HG02588 (cell line): Measurements from ENCODE around the gene SAP30L.

ENCODE experiments used
- ATAC-seq: cut with Tn5 transposase; IDR thresholded peaks from one replicate; pipeline ENCODE4 v1.9.1; 2021; ENCODE audit warnings: mild to moderate bottlenecking, moderate library complexity; ENCODE audit not compliant: unreplicated experiment

The SAP30L gene, protein sequence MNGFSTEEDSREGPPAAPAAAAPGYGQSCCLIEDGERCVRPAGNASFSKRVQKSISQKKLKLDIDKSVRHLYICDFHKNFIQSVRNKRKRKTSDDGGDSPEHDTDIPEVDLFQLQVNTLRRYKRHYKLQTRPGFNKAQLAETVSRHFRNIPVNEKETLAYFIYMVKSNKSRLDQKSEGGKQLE

DNA sequence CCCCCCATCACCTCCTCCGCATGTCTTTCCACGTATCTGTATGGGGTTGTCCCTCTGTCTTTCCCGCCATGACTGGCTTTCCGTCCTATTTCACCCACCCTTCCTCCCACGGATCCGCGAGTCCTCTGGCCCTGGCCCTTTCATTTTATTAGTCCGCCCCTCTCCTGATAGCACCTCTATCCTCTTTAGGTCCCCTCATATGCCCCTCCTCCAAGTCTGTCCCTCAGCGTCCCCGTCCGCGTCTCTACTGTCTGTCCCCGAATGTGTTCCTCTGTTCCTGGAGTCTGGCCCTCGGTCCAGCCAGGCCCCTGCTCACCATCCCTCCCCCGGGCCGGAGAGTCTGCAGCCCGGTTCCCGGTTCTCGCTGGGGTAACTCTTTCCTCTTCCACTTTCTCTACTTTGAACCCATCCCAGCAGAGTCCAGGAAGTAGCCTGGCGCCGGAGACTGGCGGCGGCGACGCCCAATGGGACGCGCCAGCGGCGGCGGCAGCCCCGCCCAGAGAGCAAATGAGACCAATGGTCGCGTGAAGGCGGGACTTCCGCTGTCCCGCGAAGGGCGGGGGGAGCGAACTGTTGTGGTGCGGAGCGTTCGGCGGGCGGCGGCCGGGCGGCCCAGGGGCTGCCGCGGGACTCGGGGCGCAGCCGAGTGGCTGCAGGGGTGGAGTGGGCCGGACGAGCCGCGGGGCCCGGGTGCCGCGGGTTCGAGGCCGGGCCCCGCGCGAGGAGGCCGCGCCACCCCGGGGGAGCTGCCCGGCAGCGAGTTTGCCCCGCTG lies at the start of gene SAP30L:
Gene SAP30L, plus strand, starts transcription at position 576 of the 773 bp plus-strand sequence. CDS start 608 bp downstream, outside the sequence.
- ATAC-seq = peak; percentile 94

DNA sequence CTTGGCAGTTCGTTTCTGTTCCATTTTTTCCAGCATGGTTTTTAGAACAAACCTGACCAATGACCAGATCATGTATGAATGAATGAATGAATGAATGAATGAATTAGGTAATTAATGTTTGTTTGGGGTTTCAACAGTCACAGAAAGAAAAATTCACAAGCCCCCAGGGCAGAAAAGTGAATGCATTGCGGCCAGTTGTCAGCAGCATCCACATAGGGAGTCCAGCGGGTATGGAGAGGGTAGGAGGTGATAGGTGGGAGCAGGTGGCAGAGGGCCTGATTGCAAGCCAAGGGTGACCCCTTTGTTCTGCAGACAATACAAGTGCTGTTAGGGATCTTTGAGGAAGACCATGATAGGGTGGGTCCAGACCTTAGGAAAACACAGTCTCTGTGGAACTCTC lies 49.7 kb upstream of the SAP30L start:
- no peak for ATAC-seq

GRCh38 chr5:154397652-154398406 lies 48.0 kb upstream of the SAP30L start:
- no peak for ATAC-seq

GRCh38 chr5:154400678-154401077 lies 45.1 kb upstream of the SAP30L start:
- no peak for ATAC-seq

DNA sequence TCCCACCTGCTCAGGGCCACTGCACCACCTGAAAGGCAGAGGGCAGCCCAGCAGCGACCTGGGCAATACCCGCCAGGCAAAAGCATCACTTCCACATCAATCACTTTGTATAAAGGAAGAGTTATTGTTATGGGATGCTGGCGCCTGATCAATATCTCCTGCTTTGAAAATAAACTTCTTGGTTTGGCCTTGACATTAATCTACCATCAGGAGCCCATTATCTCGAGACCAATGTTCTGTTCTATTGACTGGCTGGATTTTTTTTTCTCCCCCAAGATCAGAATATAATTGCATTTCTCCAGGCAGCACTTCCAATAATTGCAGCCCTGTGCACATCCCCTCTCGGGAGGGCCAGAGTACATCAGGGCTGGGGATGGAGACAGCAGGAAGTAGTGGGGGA lies 44.4 kb upstream of the SAP30L start:
- ATAC-seq = no peak

- no peak for ATAC-seq
Measured at GRCh38 chr5:154401931-154402330, 43.9 kb upstream of the SAP30L start.

- ATAC-seq = no peak
Measured at GRCh38 chr5:154402611-154403010, 43.2 kb upstream of the SAP30L start.

GRCh38 chr5:154403234-154403633 lies 42.6 kb upstream of the SAP30L start:
- ATAC-seq = no peak

GRCh38 chr5:154403776-154404387 lies 41.9 kb upstream of the SAP30L start:
- ATAC-seq = no peak

- ATAC-seq = peak; percentile 98
Measured at GRCh38 chr5:154405078-154405792, 40.6 kb upstream of the SAP30L start.

GRCh38 chr5:154406231-154406630 lies 39.6 kb upstream of the SAP30L start:
- ATAC-seq = no peak

DNA sequence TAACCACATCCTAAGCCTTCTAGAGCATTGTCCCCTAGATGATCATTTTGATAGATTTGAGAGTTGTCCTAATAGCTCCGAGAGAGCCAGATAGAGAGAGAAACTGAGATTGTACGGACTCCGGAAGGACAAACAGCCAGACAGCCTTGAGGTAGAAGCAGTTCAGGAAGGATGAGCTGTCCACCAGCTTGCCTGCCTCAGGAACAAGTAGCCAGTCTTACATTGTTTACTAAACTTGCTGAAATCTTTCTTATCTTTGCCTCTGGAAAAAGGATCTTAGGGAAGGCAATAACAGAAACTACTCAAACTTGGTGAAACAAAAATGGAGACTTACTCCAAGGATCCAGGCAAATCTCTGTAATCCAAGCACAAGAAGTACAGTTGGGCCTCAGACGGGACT lies 39.0 kb upstream of the SAP30L start:
- ATAC-seq = no peak

DNA sequence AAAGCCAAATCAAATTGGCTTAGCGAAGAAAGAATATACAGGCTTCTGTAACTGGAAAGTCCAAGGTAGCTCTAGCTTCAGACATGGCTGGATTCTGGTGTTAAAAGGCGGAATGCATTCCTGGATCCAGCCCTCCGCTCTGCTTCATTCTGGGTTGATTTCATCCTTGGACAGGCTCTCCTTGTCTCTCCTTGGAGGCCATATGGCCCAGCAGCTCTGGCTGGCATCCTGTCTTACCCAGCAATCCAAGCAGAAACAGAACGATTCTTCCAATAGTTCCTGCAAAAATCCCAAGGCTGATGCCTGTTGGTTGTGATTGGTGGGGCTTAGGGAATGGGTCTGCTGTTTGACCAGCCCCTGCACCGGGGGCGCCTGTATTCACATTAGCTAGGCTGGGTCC lies 37.0 kb upstream of the SAP30L start:
- ATAC-seq = no peak

GRCh38 chr5:154409230-154409840 lies 36.5 kb upstream of the SAP30L start:
- no peak for ATAC-seq

- no peak for ATAC-seq
Measured at GRCh38 chr5:154410008-154410407, 35.8 kb upstream of the SAP30L start.

DNA sequence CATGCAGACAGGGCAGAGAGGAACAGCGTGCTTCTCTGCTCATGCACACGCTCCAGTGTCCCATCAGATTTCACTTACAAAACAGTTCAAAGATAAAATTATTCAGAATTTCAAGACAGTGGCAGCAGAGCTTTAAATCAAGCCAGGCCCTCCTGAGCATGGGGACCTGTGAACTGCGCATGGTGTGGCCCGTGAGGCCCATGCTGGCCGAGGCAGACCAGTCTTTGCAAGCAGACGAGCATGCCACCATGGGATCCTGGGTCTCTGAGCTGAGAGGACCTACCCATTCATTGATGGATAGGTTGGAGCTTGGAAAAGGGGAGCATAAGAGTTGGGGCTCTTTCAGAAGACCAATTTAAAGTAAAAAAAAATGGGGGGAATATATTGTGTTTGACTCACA lies 35.0 kb upstream of the SAP30L start:
- no peak for ATAC-seq

DNA sequence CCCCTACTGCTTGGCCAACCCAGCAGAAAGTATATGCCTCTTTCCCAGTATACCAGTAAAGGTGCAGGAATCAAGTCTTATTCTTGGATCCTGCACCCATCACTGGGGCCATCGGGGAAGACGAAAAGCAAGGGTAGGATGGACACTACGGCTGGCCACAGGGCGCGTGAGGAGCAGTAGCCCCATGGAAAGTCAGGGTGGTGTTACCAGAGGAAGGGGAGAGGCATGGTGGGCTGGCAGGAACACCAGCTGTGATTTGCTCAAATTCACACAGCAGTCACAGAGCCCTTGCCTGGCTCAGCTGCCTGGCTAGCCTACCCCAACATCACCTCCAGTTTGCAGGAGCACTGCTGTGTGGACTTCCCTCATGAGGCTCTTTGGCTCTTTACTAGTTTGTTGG lies 34.5 kb upstream of the SAP30L start:
- no peak for ATAC-seq

- ATAC-seq = no peak
Measured at GRCh38 chr5:154412316-154412715, 33.5 kb upstream of the SAP30L start.

GRCh38 chr5:154412925-154413324 lies 32.9 kb upstream of the SAP30L start:
- no peak for ATAC-seq

GRCh38 chr5:154415114-154415513 lies 30.7 kb upstream of the SAP30L start:
- ATAC-seq = no peak
